Measurements from ENCODE around the gene ELOA. TPM values are rescaled to one million over a fixed set of nuclear protein-coding genes. Genes with fewer than 3 reads are reported as not detected.

ELOA gene
- total and polyA plus RNA-seq, 2 of the 13 experiments (the other 11 are each of a cell fraction or from before 2014, with no cell fraction given): 14.2 to 28.5 TPM

DNA sequence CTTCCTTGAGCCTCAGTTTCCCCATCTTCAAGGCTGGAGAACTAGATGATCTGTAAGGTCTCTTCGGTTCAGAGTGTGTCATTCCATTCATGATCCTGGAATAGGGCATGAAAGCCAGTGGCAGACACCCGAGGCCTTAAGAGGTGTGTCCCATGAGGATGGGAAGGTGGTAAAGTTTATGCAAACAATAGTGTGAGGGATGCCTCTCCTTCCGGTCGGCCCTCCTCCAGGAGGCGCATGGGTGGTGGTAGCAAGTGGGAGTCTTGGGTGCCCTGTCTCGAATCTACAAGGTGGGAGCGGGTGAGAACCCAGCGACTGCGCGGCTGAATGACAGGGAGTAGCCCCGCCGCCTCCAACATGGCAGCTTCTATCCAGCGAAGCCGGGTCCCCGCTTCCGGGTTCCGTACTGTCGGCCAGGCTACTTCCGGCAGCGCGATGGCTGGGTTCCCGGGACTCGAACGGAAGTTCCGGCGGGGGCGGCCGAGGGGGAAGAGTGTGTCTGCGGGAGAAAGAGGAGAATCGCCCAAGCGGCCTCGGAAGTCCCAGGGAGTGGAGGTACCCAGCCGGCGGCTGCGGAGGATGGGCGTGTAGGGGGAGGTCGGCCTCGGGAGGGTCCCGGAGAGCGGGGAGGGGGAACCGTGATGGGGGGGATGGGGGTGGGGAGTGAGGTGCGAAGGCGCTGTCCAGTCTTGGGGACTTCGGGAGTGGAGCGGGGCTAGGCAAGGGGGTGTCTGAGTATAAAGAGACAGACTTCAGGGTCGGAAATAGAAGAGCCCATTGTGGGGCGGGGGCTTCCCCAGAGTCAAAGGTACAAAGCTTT is 47.6 kb downstream of the ELOA start, which contains the start of gene LYPLA2 (continued):
- peak; percentile 43 for TF ChIP-seq TEAD3 (CRISPR knock-in tag; optimal IDR thresholded peaks at IDR 0.05; ENCODE audit: borderline replicate concordance)

DNA sequence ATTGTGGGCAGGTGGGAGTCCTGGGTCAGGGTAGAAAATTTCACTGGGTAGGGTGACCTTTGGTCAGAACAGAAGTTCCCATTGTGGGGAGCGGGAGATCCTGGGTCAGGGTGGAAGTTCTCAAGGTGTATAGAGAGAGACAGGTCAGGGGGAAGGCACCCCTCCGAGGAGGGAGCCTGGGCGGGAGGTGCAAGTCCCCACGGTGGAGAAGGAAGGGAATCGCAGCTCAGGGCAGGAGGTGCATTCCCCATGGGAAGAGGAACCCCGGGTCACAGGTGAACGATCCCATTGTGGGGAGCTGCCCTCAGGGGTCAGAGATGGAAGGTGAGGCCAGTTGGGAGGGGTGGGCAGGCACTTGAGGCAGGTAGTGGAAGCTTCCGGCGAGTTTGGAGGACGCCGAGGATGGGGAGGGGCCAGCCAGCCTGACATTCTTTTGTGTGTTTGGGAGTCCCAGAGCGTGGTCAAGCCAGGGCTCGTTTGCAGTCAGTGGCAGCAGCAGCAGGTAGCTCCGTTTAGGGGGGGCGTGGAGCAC is 48.3 kb downstream of the ELOA start:
- H3K9me3 ChIP-seq (ENCODE audit: low read length): no peaks in the 10 kb centered on the region
- POLR2A ChIA-PET: interaction anchor here (0.9 to 4.5 kb wide), 8 partner anchors 9 to 160 kb away, joined by 3 to 101 read pairs (median 7); partner anchors contain the start of genes GALE, HMGCL, PITHD1 and RPL11
- H3K4me1 ChIP-seq (ENCODE audit: insufficient read depth, low read length): peaks cover 34% of the 10 kb centered on the region
- peak overlapping the region; percentile 88 for H3K9ac ChIP-seq (ENCODE audit: insufficient read depth, low read depth, low read length)
- H3K36me3 ChIP-seq (replicated peaks in 1 of 2; ENCODE audit: control insufficient read depth in 1 of 2, insufficient read depth in 2 of 2, low read length in 2 of 2): peaks cover 16 to 42% of the 10 kb centered on the region in 2 experiments; a peak in 4 of 5 replicates
- H4K20me1 ChIP-seq (ENCODE audit: insufficient read depth, low read length): peaks cover 4% of the 10 kb centered on the region; the same call in 1 of the 2 replicates
- peak; percentile 59 for FAIRE-seq
- peak overlapping the region; percentile 64 for H3K27ac ChIP-seq (ENCODE audit: extremely low read length, insufficient read depth, low read length)
- WGBS (ENCODE audit: low lambda C conversion rate): 0% methylated on average over 10 of the region's 15 CpGs
- H3K4me3 ChIP-seq (replicated peaks in 1 of 3; ENCODE audit: insufficient read depth in 1 of 3, low read depth in 2 of 3, low read length in 3 of 3): peak overlapping the region; percentile 88 to 98 (median 97)
- H3K79me2 ChIP-seq (ENCODE audit: insufficient read depth, low read length): peaks cover 22% of the 10 kb centered on the region
- no TSS peak for BruUV-seq (replicated peaks)
- CTCF ChIA-PET (ENCODE audit: low intra/inter-chr PET ratio, low total read pairs): no interaction called here
- intact Hi-C loops (cut with micrococcal nuclease; ENCODE audit: unreplicated experiment) (loop anchor here (1.0 kb wide), 1 partner anchor 9 kb away; the partner anchor contains the start of gene GALE), in situ Hi-C loops (cut with HindIII; ENCODE audit: extremely low pct_ligation_motif_present, low pct_unique_long_range_greater_than_20kb) (no loop called here)
- peak overlapping the region; percentile 99 for H3K4me2 ChIP-seq (ENCODE audit: low read depth, low read length)
- ATAC-seq: peak; percentile 25
- DNase-seq (ENCODE audit: low spot score): no peak
- H2AFZ ChIP-seq (ENCODE audit: low read length): no peak overlapping the region
- no peaks in the 10 kb centered on the region; a peak in 1 of 5 replicates for H3K27me3 ChIP-seq (ENCODE audit: control insufficient read depth in 1 of 2, insufficient read depth in 2 of 2, low read length in 2 of 2)
- TF ChIP-seq, protein P1, sequence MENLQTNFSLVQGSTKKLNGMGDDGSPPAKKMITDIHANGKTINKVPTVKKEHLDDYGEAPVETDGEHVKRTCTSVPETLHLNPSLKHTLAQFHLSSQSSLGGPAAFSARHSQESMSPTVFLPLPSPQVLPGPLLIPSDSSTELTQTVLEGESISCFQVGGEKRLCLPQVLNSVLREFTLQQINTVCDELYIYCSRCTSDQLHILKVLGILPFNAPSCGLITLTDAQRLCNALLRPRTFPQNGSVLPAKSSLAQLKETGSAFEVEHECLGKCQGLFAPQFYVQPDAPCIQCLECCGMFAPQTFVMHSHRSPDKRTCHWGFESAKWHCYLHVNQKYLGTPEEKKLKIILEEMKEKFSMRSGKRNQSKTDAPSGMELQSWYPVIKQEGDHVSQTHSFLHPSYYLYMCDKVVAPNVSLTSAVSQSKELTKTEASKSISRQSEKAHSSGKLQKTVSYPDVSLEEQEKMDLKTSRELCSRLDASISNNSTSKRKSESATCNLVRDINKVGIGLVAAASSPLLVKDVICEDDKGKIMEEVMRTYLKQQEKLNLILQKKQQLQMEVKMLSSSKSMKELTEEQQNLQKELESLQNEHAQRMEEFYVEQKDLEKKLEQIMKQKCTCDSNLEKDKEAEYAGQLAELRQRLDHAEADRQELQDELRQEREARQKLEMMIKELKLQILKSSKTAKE (CRISPR knock-in tag; IDR thresholded peaks at IDR 0.05; ENCODE audit: borderline replicate concordance): no peak
- TF ChIP-seq MXI1 (IDR thresholded peaks at IDR 0.05; ENCODE audit: borderline replicate concordance, low read depth, low read length) (peak; percentile 46; the same call in 1 of the 3 replicates), GABPB1 (CRISPR knock-in tag; IDR thresholded peaks at IDR 0.05) (0 out of 2 replicates have a peak, but pooled peaks have one; percentile 17), MATR3 (CRISPR knock-in tag; IDR thresholded peaks at IDR 0.05) (no peak), SALL1 (CRISPR knock-in tag; IDR thresholded peaks at IDR 0.05) (peak; percentile 37; the same call in 1 of the 2 replicates), CBX5 (CRISPR knock-in tag; IDR thresholded peaks at IDR 0.05; ENCODE audit: borderline replicate concordance) (0 out of 2 replicates have a peak, but pooled peaks have one; percentile 21), ZNF780A (CRISPR knock-in tag; IDR thresholded peaks at IDR 0.05) (peak; percentile 89), NR2F1 (CRISPR knock-in tag; IDR thresholded peaks at IDR 0.05) (peak in 1 of 2 experiments; percentile 14; a peak in 1 of 4 replicates), ONECUT2 (CRISPR knock-in tag; IDR thresholded peaks at IDR 0.05) (no peak)
- TF ChIP-seq, protein P2, sequence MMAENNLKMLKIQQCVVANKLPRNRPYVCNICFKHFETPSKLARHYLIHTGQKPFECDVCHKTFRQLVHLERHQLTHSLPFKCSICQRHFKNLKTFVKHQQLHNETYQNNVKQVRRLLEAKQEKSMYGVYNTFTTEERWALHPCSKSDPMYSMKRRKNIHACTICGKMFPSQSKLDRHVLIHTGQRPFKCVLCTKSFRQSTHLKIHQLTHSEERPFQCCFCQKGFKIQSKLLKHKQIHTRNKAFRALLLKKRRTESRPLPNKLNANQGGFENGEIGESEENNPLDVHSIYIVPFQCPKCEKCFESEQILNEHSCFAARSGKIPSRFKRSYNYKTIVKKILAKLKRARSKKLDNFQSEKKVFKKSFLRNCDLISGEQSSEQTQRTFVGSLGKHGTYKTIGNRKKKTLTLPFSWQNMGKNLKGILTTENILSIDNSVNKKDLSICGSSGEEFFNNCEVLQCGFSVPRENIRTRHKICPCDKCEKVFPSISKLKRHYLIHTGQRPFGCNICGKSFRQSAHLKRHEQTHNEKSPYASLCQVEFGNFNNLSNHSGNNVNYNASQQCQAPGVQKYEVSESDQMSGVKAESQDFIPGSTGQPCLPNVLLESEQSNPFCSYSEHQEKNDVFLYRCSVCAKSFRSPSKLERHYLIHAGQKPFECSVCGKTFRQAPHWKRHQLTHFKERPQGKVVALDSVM (CRISPR knock-in tag; IDR thresholded peaks at IDR 0.05): no peak
- TF ChIP-seq, protein P3, sequence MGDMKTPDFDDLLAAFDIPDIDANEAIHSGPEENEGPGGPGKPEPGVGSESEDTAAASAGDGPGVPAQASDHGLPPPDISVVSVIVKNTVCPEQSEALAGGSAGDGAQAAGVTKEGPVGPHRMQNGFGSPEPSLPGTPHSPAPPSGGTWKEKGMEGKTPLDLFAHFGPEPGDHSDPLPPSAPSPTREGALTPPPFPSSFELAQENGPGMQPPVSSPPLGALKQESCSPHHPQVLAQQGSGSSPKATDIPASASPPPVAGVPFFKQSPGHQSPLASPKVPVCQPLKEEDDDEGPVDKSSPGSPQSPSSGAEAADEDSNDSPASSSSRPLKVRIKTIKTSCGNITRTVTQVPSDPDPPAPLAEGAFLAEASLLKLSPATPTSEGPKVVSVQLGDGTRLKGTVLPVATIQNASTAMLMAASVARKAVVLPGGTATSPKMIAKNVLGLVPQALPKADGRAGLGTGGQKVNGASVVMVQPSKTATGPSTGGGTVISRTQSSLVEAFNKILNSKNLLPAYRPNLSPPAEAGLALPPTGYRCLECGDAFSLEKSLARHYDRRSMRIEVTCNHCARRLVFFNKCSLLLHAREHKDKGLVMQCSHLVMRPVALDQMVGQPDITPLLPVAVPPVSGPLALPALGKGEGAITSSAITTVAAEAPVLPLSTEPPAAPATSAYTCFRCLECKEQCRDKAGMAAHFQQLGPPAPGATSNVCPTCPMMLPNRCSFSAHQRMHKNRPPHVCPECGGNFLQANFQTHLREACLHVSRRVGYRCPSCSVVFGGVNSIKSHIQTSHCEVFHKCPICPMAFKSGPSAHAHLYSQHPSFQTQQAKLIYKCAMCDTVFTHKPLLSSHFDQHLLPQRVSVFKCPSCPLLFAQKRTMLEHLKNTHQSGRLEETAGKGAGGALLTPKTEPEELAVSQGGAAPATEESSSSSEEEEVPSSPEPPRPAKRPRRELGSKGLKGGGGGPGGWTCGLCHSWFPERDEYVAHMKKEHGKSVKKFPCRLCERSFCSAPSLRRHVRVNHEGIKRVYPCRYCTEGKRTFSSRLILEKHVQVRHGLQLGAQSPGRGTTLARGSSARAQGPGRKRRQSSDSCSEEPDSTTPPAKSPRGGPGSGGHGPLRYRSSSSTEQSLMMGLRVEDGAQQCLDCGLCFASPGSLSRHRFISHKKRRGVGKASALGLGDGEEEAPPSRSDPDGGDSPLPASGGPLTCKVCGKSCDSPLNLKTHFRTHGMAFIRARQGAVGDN (CRISPR knock-in tag; IDR thresholded peaks at IDR 0.05): peak; percentile 38; the same call in 1 of the 2 replicates
